Measurements from ENCODE around the gene COPE.

COPE gene

DNA sequence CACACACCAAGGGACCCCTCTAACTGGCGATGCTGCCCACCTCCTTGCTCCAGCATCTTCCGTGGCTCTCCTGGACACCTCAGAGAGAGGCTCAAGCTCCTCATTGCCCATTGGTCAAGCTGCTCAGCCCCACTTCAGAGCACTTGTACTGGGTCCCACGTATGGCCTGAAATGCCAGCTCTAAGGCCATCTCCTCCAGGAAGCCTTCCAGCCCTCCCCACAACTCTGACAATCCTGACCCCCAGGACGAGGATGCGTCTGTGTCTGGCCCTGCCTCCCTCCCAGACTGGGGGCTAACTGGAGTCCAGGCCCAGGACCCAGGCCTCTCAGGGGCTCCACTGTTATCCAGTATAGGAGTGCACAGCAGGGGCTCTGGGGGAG, 29.8 kb upstream of the COPE start:
- H3K27ac ChIP-seq, result no peak overlapping the region
- no peak overlapping the region for H3K4me3 ChIP-seq (ENCODE audit: low read depth in 1 of 2, low read length in 1 of 2)
- TF ChIP-seq, protein P1, sequence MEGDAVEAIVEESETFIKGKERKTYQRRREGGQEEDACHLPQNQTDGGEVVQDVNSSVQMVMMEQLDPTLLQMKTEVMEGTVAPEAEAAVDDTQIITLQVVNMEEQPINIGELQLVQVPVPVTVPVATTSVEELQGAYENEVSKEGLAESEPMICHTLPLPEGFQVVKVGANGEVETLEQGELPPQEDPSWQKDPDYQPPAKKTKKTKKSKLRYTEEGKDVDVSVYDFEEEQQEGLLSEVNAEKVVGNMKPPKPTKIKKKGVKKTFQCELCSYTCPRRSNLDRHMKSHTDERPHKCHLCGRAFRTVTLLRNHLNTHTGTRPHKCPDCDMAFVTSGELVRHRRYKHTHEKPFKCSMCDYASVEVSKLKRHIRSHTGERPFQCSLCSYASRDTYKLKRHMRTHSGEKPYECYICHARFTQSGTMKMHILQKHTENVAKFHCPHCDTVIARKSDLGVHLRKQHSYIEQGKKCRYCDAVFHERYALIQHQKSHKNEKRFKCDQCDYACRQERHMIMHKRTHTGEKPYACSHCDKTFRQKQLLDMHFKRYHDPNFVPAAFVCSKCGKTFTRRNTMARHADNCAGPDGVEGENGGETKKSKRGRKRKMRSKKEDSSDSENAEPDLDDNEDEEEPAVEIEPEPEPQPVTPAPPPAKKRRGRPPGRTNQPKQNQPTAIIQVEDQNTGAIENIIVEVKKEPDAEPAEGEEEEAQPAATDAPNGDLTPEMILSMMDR (IDR thresholded peaks at IDR 0.05), result no peak
- no peaks in the 10 kb centered on the region for H3K36me3 ChIP-seq
- H3K9me3 ChIP-seq, result no peaks in the 10 kb centered on the region
- no peaks in the 10 kb centered on the region for H3K27me3 ChIP-seq
- H3K4me1 ChIP-seq (ENCODE audit: control insufficient read depth in 1 of 2, insufficient read depth in 1 of 2, low read depth in 1 of 2, low read length in 1 of 2), result peaks cover 9 to 16% of the 10 kb centered on the region in 2 experiments

DNA sequence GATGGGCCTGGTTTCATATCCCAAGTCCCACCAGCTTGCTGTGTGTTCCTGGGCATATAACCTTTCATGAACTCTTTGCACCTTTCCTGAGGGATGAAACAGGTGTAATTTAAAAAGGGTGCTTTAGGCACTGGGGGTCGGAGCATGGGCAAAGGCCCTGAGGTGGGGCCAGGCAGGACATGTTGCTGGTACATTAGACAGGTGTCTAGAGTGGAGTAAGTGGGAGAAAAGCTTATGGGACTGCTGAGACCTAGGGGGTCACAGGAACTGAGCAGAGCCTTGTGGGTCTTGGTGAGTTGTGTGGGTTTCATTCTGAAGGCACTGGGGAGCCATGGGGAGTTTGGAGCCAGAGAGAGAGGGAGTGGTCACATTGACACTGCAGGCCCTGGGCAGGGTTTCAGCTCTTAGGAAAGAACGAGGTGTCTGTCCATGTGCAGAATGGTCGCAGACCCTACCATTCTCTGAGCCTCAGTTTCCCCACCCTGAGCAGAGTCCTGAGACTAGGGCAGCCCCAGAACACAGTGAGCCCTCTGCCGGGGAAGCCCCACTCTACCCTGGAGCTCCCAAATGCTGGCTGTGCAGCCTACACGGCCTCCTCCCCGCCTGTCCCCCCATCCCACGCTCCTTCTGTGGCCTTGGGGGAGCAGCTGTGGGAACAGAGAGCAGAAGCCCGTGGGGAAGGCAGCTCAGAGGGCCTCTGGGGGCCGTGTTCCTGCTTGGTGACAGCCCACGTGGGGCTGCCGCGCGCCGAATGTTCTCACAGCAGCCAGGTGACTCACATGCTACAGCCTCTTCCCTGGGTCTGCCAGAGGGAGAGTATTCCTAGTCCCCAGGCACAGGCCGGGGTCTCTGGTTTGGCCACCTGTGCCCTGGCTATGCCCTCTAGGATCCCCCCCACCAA, 29.1 kb upstream of the COPE start:
- no peaks in the 10 kb centered on the region for H3K36me3 ChIP-seq
- TF ChIP-seq, protein P1 (IDR thresholded peaks at IDR 0.05), result no peak
- H3K27ac ChIP-seq, result no peak overlapping the region
- no peak overlapping the region for H3K4me3 ChIP-seq (ENCODE audit: low read depth in 1 of 2, low read length in 1 of 2)
- no peaks in the 10 kb centered on the region for H3K27me3 ChIP-seq
- peaks cover 9 to 17% of the 10 kb centered on the region in 2 experiments for H3K4me1 ChIP-seq (ENCODE audit: control insufficient read depth in 1 of 2, insufficient read depth in 1 of 2, low read depth in 1 of 2, low read length in 1 of 2)
- H3K9me3 ChIP-seq, result no peaks in the 10 kb centered on the region

DNA sequence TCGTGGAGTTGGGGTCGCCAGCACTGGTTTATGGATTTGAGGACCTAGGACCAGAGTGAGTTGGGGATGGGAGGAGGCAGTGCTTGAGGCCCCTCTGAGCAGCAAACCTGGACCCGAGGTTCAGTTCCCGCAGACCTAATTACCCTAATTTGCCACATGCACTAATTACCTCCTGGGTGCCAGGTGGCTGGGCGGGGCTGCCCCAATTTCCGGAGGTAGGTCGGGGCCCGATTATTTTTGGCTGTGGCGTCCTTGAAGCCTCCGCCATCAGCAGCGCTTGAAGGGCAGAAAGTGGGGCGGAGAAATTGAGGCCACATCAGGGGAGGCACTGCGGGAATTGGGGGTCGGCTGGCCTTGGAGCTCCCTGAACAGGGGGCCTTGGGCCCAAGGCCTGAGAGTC, 27.7 kb upstream of the COPE start:
- H3K27ac ChIP-seq, result no peak overlapping the region
- H3K27me3 ChIP-seq, result no peaks in the 10 kb centered on the region
- TF ChIP-seq, protein P1 (IDR thresholded peaks at IDR 0.05), result no peak
- H3K9me3 ChIP-seq, result no peaks in the 10 kb centered on the region
- no peaks in the 10 kb centered on the region for H3K36me3 ChIP-seq
- no peak overlapping the region for H3K4me3 ChIP-seq (ENCODE audit: low read depth in 1 of 2, low read length in 1 of 2)
- peaks cover 9 to 17% of the 10 kb centered on the region in 2 experiments for H3K4me1 ChIP-seq (ENCODE audit: control insufficient read depth in 1 of 2, insufficient read depth in 1 of 2, low read depth in 1 of 2, low read length in 1 of 2)

DNA sequence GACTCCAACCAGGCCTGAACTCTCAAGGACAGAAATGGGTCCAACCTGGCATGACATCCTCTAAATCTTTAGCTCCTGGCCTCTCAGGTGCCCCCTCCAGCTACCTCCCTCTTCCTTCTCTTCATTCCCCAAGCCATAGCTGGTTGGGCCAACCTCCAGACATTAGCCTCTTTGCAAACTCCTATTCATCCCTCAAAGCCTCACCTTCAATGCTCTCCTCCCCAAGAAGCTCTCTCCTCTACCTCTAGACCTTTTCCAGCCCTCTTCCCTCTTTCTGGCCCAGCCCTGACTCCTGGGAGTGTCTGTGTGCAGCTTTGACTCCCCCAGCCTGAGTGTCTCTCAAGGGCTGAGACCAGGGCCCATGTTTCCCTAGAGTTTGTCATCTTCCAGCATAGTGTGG, 27.1 kb upstream of the COPE start:
- Histone ChIP-seq H3K36me3 (no peaks in the 10 kb centered on the region), H3K27ac (no peak overlapping the region), H3K27me3 (no peaks in the 10 kb centered on the region), H3K9me3 (no peaks in the 10 kb centered on the region), H3K4me1 (ENCODE audit: control insufficient read depth in 1 of 2, insufficient read depth in 1 of 2, low read depth in 1 of 2, low read length in 1 of 2) (peaks cover 13 to 23% of the 10 kb centered on the region in 2 experiments), H3K4me3 (ENCODE audit: low read depth in 1 of 2, low read length in 1 of 2) (no peak overlapping the region)
- TF ChIP-seq, protein P1 (IDR thresholded peaks at IDR 0.05), result no peak

DNA sequence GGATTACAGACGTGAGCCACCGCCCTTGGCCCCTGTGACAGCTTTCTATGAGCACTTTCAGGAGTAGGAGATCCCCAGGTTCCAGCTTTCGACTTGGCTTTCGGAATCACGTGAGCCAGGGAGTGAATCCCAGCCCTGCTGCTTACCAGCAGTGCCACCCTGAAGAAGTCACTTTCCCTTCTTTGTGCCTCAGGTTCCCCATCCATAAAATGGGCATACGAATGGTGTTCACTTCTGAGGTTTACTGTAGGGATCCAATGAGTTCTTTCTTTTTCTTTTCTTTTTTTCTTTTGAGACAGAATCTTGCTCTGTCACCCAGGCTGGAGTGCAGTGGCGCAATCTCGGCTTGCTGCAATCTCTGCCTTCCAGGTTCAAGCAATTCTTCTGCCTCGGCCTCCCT, 26.1 kb upstream of the COPE start:
- Histone ChIP-seq H3K9me3 (no peaks in the 10 kb centered on the region), H3K27ac (peak overlapping the region; percentile 34), H3K4me3 (ENCODE audit: low read depth in 1 of 2, low read length in 1 of 2) (no peak overlapping the region), H3K36me3 (no peaks in the 10 kb centered on the region), H3K4me1 (ENCODE audit: control insufficient read depth in 1 of 2, insufficient read depth in 1 of 2, low read depth in 1 of 2, low read length in 1 of 2) (peaks cover 16 to 26% of the 10 kb centered on the region in 2 experiments), H3K27me3 (no peaks in the 10 kb centered on the region)
- TF ChIP-seq, protein P1 (IDR thresholded peaks at IDR 0.05), result no peak
